PC-3 (cell line): ENCODE results near the gene RNU7-1.

Experiments used
- EZH2 ChIP-seq: fragments of 300-600 bp; sonication (generic); IDR thresholded peaks from one replicate; pipeline ENCODE4 v1.6.1; 2017; ENCODE audit warnings: antibody characterized with exemption, mild to moderate bottlenecking, low read length; ENCODE audit not compliant: unreplicated experiment
- EZH2phosphoT487 ChIP-seq: fragments of 300-600 bp; sonication (generic); IDR thresholded peaks from 2 replicates; pipeline ENCODE4 v1.6.1; 2018; ENCODE audit warnings: mild to moderate bottlenecking, antibody characterized with exemption, low read length, borderline replicate concordance
- TF ChIP-seq, protein P1 (sequence below): fragments of 300-600 bp; sonication (generic); conservative IDR thresholded peaks from 2 replicates; pipeline ENCODE4 v1.5.1; 2017; ENCODE audit warnings: antibody characterized with exemption, low read depth, mild to moderate bottlenecking, low read length

DNA sequence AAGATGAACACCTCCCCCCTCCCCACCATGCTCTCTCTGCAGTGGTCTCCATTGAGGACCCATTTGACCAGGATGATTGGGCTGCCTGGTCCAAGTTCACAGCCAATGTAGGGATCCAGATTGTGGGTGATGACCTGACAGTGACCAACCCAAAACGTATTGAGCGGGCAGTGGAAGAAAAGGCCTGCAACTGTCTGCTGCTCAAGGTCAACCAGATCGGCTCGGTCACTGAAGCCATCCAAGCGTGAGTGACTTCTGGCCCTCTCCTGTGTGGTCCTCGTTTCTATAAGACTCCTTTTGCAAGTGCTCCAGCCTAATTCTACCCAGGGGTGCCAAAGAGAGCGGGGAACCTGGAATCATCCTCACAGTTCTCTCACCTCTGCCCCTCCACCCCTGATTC, 22.1 kb upstream of the RNU7-1 start:
- TF ChIP-seq, protein P1, sequence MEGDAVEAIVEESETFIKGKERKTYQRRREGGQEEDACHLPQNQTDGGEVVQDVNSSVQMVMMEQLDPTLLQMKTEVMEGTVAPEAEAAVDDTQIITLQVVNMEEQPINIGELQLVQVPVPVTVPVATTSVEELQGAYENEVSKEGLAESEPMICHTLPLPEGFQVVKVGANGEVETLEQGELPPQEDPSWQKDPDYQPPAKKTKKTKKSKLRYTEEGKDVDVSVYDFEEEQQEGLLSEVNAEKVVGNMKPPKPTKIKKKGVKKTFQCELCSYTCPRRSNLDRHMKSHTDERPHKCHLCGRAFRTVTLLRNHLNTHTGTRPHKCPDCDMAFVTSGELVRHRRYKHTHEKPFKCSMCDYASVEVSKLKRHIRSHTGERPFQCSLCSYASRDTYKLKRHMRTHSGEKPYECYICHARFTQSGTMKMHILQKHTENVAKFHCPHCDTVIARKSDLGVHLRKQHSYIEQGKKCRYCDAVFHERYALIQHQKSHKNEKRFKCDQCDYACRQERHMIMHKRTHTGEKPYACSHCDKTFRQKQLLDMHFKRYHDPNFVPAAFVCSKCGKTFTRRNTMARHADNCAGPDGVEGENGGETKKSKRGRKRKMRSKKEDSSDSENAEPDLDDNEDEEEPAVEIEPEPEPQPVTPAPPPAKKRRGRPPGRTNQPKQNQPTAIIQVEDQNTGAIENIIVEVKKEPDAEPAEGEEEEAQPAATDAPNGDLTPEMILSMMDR = no peak
- no peak for TF ChIP-seq EZH2
- no peak for TF ChIP-seq EZH2phosphoT487
